Amygdala (tissue), 56 donors: ENCODE measurements around the gene IGFN1.

Source experiments
- DNase-seq, 56 donors: peaks; one replicate each; lab custom pipeline; 2025; lab: John Stamatoyannopoulos, UW

The IGFN1 gene

DNA sequence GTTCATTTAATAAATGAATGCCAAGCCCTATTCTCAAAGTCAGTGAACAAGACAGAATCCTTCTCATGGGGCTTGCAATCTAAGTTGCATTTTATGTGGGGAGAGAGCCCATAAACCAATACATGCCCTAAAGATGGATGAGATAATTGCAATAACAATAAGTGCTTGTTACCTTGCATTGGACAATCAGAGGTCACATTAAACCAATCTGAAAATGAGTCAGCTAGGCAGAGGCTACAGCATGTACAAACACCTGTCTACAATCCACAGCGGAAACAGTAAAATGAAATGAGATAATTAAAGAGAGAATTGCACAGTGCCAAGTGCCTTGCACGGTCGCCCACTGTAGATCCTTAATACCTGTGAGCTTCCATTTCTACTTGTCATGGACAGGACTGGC, 7.4 kb upstream of the IGFN1 start:
- DNase-seq, result no peak

DNA sequence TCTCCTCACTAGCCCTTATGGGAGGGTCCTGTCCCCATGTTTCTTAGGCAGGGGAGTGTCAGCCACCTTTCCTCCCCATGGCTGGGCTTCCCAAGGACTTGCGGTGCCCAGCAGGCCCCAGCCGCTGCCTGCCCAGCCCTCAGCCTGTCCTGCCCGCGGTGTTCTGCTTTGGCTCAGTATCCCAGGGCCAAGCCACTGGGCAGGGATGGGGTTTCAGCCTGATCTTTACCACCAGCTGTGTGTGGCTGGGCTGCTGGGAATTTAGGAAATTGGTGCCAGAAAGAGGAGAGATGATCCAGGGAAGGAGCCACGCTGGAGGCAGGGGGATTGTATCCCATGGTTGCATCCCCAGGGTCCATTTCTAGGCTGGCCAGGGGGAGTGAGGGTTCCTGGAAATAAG, 6.9 kb upstream of the IGFN1 start:
- DNase-seq, result no peak

DNA sequence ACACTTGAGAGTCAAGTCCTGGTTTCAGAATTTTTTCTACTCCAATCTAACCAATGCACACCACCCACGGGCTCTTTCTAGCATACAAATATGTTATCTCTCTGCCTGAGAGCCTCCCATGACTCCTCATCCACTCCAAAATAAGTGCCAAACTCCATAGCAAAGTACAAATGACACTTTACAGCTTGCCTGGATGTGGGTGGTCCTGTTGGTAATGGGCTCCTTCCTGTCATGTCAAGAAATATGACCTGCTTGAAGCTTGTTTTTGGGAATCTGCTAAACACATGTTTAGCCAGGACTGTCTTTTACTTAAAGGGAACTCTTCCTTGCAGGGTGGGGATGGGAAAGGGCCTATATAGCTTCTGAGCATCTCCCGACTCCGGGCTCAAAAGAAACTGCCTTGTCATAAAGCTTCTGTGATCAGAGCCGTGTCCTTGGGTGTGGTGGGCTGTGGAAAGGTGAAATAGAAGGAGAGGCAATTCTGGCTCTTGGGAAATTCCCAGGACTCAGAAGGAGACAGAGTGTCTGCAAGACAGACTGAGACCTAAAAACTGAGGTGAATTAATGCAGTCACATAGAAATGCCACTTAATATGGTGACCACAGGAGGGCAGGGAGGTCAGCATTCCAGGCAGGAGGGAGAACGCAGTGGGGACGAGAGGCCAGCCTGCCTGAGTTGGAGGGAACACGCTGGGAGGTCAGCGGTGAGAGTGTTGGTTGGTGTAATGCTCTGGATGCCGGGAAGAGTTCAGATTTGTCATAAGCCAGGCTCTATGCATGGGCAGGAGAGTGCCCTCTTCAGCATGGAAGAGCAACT, 6.1 kb upstream of the IGFN1 start:
- DNase-seq, result peak in 6 of 56 donors; percentile 3 to 39 (median 8)

DNA sequence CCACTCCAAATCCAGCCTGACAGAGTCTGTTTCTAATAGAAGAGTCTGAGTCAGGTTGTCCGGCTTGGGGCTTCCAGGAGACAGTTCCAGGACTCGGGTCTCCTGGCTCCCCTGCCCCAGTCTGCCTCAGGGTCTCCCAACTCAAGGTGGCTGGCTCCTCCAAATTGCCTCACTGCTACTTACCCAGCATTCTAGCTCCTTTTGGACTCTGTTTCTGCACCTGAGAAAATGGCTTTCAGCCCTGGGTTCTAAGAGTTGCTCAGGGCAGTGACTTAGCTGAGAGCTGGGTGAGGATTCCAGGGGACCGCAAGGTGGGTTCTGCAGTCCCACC, 5.5 kb upstream of the IGFN1 start:
- no peak for DNase-seq

DNA sequence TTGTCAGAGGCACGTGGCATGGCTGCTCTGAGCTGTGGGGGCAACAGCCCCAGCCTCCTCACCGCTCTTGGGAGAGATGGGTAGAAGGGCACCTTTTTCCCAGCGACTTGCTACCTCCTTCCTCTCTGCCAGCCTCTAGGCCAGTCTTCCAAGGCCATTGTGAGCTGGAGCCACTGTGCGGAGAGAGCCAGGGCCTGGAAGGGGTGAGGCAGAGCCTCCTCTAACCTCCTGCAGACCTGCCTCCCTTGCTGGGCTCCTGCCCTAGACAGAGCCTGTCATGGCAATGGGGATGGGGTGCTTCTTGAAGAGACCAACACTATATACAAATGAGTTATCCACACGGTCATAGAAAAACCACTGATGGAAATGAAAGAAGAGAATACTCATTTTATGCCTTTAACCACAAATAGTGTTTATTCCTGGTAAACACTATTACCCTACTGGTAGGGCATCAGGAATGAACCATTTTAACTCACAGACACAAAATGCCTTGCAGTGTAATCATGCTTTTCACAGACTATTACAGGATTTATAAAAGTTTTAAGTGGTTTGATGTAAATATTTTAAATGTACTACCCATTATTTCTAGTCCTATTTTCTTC, 5.0 kb upstream of the IGFN1 start:
- DNase-seq, result no peak

DNA sequence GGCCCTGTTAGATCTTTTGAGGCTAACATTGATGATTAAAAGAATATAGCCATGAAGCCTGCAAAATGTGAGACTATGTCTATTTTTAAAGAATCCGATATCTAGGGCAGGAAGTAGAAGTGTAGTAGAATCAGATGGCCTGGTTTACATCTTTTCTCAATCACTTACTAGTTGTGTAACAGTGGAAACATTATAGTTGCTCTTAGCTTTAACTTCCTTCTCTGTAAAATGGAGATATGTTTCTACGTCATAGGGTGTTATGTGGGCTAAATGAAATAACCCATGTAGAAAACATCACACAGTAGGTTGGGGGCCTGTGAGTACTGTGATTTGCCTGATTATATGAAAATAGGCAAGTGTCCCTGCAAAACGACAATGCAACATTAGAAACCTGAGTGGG, 4.4 kb upstream of the IGFN1 start:
- DNase-seq, result no peak

DNA sequence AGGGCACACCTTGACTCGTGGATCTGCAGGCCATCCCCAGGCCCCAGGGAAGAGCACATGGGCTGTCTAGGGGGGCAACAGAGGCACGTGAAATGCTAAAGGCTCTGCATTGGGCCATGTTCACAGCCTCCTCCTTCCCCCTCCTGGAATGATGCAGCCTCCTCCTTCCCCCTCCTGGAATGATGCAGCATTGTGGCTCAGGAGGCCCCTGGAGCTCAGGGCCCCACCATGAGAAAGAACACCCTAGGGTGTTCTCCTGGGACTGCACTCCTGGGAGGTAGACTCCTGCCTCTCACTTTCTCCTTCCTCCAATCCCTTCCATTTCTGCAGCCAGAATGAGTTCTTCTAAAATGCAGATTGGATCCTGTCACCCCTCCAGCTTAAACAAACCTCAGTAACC, 1.5 kb upstream of the IGFN1 start:
- no peak for DNase-seq

DNA sequence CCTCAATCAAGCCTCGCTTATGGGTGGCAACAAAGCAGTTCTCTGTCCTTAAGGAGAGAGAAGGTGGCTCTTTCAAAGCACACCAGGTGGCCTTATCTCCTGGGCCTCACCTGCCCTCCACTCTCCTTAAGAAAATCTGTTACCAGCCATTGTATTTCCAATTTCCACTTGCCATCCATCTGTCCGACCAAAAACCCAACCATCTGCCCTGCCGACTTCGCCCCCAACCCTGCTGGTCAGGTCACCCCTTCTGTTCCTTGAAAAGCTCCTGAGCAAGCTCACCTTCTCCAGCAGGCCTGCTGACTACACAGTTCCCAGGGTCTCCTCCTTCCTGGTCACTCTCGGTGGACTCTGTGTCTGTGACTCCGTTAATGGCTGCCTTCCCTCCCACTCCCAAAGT, 619 bp upstream of the IGFN1 start:
- no peak for DNase-seq

DNA sequence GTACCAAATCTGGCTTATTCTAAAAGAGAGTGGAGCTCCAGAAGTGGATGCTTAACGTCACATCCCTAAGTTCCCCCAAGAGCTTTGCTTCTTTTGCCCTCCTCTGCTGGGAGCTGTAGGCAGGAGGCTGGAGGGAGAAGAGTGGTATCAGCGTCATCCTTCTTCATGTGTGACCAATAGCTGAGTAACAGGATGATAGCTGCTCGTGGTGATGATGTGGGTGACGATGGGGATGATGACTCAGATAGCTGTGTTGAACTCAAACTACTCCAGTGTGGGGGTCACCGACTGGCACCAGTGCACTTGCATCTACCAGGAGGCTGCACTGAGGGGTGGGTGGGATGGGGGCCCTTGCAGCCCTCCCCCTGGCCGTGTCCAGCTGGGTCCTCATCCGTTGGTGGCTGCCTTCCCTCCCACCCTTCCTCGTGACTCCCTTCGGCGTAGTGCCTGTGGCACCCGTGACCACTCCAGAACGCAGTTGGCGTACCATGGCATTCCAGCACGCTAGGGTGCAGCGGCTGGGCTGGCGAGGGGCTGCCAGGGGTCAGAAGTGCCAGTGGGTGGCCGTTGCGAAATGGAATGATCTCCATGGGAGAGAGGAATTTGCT, 1.1 kb downstream of the IGFN1 start:
- peak in 1 of 56 donors; percentile 29 for DNase-seq

DNA sequence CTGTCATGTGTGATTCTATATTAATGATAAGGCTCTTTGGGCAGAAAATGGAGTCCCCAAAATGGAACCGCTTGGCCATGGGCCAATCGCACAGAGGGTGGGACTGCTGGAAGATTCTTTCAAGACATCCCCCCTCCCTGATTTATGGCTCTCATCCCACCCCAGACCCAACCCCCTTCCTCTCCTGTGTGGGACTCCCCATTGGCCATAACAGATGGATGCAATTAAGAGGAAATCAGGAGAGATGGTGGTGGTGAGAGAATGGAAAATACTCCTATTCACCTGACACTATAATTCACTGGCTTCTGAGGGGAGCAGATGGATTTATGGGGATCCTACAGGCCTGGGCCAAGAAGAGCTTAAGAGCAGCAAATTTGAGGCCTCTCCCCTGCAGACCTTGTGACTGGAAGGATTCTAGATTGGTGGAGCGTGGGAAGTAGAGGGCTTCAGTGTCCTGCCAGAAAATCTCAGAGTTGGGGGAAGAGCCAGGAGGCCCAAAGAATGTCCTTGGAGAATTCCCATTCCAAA, 1.7 kb downstream of the IGFN1 start:
- peak in 5 of 56 donors; percentile 3 to 36 (median 10) for DNase-seq

DNA sequence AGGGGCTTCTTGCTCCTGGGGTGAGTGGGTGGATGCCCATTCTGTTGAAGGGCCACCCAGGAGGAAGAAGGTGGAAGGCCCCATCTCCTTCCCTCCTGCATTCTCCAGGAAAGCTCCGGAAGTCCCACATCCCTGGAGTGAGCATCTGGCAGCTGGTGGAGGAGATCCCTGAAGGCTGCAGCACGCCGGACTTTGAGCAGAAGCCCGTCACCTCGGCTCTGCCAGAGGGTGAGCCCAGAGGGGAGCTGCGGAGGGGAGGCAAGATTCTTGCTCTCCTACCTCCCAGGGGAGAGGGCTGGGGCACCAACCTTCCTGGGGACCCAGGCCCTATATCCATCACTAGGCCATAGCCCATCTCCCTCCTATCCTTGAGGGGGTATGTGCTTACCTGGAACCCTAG, 3.4 kb downstream of the IGFN1 start:
- DNase-seq, result no peak

DNA sequence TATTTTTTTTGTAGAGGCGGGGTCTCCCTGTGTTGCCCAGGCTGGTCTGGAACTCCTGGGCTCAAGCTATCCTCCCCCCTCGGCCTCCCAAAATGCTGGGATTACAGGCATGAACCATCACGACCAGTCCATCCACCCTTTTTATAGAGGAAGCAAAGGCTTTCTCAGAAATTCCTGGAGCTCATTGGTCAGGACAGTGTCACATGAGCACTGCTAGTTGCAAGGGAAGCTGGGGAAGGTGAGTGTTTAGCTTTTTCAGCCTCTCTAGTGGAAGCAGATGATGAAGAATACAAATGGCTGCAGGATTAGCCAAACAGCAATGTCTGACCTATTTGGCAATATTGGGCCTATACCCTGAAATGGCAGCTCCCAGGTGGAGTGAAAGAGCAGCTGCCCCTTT, 8.0 kb downstream of the IGFN1 start:
- DNase-seq, result no peak

DNA sequence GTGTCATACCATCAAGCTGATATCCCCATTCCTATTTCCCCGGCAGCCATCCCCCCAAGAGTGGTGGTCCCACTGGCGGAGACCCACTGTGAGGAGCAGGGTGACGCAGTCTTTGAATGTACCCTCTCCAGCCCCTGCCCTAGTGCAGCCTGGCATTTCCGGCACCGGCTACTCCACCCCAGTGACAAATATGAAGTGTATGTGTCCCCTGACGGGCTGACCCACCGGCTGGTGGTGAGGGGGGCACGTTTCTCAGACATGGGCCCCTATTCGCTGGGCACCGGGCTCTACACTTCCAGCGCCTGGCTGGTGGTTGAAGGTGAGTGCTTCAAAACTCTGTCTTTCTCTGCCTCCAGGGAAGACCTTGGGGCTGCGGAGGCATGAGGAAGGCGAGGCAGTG, 14.4 kb downstream of the IGFN1 start:
- no peak for DNase-seq

DNA sequence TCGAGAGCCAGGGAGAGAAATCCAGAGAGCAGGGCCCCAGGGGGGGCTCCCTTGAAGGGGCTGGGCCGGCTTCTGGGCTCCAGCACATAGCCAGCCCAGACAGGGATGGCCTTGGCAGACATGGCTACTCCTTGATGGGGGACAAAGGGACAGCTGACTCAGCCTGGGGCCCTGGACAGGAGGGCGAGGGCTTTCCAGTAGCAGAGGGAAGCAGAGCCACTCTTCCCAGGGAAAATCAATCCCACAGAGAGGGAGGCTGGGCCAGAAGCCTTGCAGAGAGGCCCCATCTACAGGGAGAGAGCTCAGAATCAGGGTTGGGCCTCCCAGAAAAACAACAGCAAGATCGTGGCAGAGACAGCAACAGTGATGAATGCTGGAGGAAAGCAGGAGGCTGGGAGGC, 15.6 kb downstream of the IGFN1 start:
- DNase-seq, result peak in 4 of 56 donors; percentile 4 to 18 (median 7)

DNA sequence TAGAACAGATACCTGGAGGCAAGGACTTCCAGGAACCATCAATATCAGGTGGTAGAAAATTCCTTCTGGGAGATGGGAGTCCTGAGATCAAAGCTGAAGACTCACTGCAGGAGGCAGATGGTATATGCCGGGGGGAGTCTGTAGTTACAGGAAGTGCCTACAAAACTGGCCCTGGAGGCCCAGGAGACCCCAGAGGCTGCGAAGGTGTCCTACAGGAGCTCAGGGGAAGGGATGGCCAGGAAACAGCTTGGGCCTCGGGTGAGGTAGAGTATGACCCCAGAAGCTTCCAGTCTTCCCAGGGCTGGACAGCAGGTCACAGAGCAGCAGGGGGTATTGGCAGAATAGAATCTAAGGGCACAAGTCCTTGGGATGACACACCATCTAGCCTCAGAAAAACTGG, 16.4 kb downstream of the IGFN1 start:
- no peak for DNase-seq

DNA sequence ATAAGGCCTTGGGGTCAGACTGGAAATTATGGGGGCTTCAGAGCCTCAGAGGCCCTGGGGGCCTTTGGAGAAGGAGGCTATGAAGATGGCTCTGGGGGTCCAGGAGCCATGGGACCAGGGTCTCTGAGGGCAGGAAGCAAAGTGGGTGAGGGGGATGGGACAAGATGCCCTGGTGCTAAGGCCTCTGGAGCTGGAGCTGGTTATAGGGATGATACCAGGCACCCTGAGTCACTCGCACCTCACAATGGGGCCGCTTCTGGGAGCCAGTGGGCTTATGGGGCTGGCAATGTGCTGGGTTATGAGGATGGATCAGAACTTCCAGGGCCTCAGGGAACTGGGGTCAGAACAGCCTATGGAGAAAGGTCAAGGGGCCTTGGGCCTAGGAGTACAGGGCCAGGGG, 17.6 kb downstream of the IGFN1 start:
- DNase-seq, result no peak

DNA sequence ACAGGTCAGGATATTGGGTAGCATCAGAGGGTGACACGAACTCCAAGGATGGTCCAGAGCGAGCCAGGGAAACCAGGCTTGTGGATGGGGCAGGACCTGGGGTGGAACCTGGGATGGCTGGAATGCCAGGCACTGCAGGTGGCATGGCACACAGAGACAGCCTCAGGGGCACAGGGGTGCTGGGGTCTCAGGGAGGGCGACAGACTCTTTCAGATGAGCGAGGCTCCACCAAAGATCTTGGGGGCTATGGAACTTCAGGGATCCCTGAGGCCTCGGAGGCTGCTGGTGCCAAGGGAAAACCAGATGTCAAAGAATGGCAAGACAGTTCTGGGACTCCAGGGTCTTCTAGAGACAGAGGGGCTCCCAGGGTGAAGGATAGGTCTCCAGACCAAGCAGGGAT, 21.4 kb downstream of the IGFN1 start:
- no peak for DNase-seq

DNA sequence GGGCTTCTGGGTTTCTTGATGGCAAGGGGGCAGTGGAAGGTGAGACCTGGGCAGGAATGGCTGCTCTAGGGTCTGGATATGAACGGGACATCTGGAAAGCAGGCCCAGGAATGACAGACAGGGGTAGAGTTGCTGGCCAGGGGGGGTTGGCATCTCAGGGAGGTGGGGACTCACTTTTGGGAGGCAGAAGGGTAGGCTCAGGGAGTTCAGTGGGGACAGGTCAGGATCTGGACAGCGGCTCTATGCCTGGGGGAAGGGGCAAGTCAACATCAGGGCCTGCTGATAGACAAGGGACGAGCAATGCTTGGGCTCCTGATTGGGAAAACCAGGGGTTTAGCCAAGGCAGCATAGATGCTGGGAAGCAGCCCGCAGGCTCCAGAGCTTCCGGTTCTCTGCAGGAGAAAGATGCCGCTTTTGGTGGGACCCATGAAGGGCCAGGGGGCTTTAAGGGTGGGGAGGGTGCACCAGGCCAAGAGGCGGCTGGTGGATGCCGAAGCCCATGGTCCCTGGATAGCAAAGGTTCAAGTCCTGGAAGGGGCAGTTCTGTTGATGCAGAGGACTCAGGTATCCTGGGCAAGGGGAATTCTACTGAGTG, 21.9 kb downstream of the IGFN1 start:
- DNase-seq, result no peak

DNA sequence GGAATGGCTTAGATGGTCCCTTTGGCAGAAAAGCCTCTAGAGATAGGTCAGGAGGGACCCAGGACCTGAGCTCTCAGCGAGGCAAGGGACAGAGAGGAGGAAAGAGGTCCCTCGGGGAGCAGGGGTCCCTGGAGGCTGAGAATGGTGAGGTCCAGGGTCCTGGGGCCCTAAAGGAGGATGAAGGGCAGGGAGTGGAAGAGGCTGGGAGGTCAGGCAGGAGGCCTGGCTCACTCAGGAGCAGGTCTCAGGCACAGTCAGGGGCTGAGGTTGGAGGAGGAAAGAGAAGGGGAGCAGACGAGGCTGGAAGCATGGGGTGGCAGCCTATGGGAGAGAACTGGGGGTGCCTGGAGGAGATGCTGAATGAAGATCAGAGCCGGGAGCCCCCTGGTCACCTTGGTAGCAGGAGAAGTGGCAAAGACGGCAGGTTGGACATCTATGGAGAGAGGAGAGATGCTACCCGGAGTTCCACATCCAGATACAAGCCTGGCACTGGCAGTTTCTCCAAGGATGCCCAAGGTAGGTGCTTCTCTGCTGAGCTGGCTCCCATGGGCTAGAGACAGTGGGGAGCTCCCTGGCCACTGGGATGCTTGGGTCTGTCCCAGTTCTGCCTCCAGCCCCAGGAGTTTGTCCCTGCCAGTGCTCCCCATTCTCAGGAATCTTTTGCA, 22.6 kb downstream of the IGFN1 start:
- DNase-seq, result no peak

DNA sequence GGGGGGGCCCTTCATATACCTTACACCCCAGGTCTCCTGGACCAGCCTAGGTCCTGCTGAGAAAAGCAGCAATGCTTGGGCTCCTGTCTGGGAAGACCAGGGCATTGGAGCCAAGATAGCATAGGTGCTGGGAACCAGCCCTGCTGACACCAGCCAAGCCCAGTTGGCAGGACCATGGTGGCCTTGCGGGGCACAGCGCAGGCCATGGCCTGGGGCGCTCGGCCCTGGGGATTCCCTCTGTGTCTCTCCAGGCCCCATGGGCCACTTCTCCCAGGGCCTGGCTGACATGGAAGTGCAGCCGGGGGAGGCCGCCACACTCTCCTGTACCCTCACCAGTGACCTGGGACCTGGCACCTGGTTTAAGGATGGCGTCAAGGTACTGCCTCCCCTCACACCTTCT, 23.3 kb downstream of the IGFN1 start:
- no peak for DNase-seq

DNA sequence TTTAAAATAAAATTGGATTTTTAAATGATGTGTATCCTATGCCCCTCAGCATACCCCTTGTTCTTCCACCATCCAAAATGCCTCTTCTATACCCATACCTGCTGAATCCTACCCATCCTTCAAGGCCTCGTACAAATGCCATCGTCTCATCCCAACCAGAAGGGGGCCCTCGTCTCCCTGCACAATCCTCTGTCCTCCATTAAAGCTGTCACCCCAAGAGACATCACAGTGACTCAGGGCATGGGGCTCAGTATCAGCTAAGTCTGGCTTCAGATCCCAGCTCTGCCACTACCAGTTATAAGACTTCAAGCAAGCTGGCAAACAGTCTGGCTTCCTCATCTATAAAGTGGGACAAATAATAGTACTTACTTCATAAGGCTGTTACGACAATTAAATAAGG, 23.8 kb downstream of the IGFN1 start:
- DNase-seq, result no peak
